ENCODE measurements around the gene TPCN1.
A peak's percentile ranks its signal among the peaks of the same experiment; 100 is the strongest.

TPCN1 gene

GRCh38 chr12:113195598-113195997 lies 25.7 kb upstream of the TPCN1 start:
- Histone ChIP-seq H3K9ac (ENCODE audit: low read length) (no peak overlapping the region), H3K4me3 (ENCODE audit: insufficient read depth, low read length, poor library complexity, severe bottlenecking) (no peak overlapping the region), H4K20me1 (ENCODE audit: low read depth, low read length) (no peaks in the 10 kb centered on the region), H3K36me3 (ENCODE audit: low read length) (no peaks in the 10 kb centered on the region), H3F3A (ENCODE audit: insufficient read depth) (peaks cover 8% of the 10 kb centered on the region; the same call in 1 of the 2 replicates), H3K79me2 (ENCODE audit: insufficient read depth, low read length) (peaks cover 4% of the 10 kb centered on the region; the same call in 1 of the 2 replicates), H2AFZ (ENCODE audit: low read depth, low read length, severe bottlenecking) (no peak overlapping the region), H3K27me3 (ENCODE audit: low read length) (no peaks in the 10 kb centered on the region), H3K9me3 (ENCODE audit: insufficient read depth, low read length) (no peaks in the 10 kb centered on the region), H3K4me2 (ENCODE audit: low read depth, low read length, poor library complexity, severe bottlenecking) (no peak overlapping the region), H3K9me2 (replicated peaks; ENCODE audit: insufficient read depth, low read length) (no peaks in the 10 kb centered on the region), H3K27ac (ENCODE audit: low read depth, low read length) (no peak overlapping the region)
- TF ChIP-seq CTCF (IDR thresholded peaks at IDR 0.05; ENCODE audit: insufficient read depth, low read length, poor library complexity, severe bottlenecking) (no peak), EZH2phosphoT487 (conservative IDR thresholded peaks at IDR 0.05; ENCODE audit: low read length) (no peak)

- H3K79me2 ChIP-seq (ENCODE audit: insufficient read depth, low read length), result no peaks in the 10 kb centered on the region
Observed at GRCh38 chr12:113196582-113196981, 24.7 kb upstream of the TPCN1 start.

GRCh38 chr12:113196990-113197389 lies 24.3 kb upstream of the TPCN1 start:
- no peaks in the 10 kb centered on the region for H3K79me2 ChIP-seq (ENCODE audit: insufficient read depth, low read length)
- H2AFZ ChIP-seq (ENCODE audit: low read depth, low read length, severe bottlenecking), result no peak overlapping the region
- no peaks in the 10 kb centered on the region for H3K9me2 ChIP-seq (replicated peaks; ENCODE audit: insufficient read depth, low read length)
- no peak overlapping the region; the same call in 1 of the 2 replicates for H3K9ac ChIP-seq (ENCODE audit: low read length)
- peaks cover 8% of the 10 kb centered on the region; the same call in 1 of the 2 replicates for H3F3A ChIP-seq (ENCODE audit: insufficient read depth)
- peak overlapping the region; percentile 22; the same call in 1 of the 2 replicates for H3K27ac ChIP-seq (ENCODE audit: low read depth, low read length)
- no peaks in the 10 kb centered on the region for H3K27me3 ChIP-seq (ENCODE audit: low read length)
- no peak overlapping the region for H3K4me2 ChIP-seq (ENCODE audit: low read depth, low read length, poor library complexity, severe bottlenecking)
- TF ChIP-seq EZH2phosphoT487 (conservative IDR thresholded peaks at IDR 0.05; ENCODE audit: low read length) (no peak), CTCF (IDR thresholded peaks at IDR 0.05; ENCODE audit: insufficient read depth, low read length, poor library complexity, severe bottlenecking) (peak; percentile 58)
- no peaks in the 10 kb centered on the region for H3K36me3 ChIP-seq (ENCODE audit: low read length)
- H3K4me3 ChIP-seq (ENCODE audit: insufficient read depth, low read length, poor library complexity, severe bottlenecking), result no peak overlapping the region
- H3K9me3 ChIP-seq (ENCODE audit: insufficient read depth, low read length), result no peaks in the 10 kb centered on the region
- no peaks in the 10 kb centered on the region for H4K20me1 ChIP-seq (ENCODE audit: low read depth, low read length)

More at GRCh38 chr12:113196582-113196981, 24.7 kb upstream of the TPCN1 start:
- H3K36me3 ChIP-seq (ENCODE audit: low read length), result no peaks in the 10 kb centered on the region
- H3K4me2 ChIP-seq (ENCODE audit: low read depth, low read length, poor library complexity, severe bottlenecking), result no peak overlapping the region
- H3K4me3 ChIP-seq (ENCODE audit: insufficient read depth, low read length, poor library complexity, severe bottlenecking), result no peak overlapping the region
- no peak overlapping the region for H3K27ac ChIP-seq (ENCODE audit: low read depth, low read length)
- H3F3A ChIP-seq (ENCODE audit: insufficient read depth), result peaks cover 8% of the 10 kb centered on the region; the same call in 1 of the 2 replicates
- H3K27me3 ChIP-seq (ENCODE audit: low read length), result no peaks in the 10 kb centered on the region
- no peak overlapping the region for H2AFZ ChIP-seq (ENCODE audit: low read depth, low read length, severe bottlenecking)
- TF ChIP-seq CTCF (IDR thresholded peaks at IDR 0.05; ENCODE audit: insufficient read depth, low read length, poor library complexity, severe bottlenecking), result no peak
- no peak for TF ChIP-seq EZH2phosphoT487 (conservative IDR thresholded peaks at IDR 0.05; ENCODE audit: low read length)
- H4K20me1 ChIP-seq (ENCODE audit: low read depth, low read length), result no peaks in the 10 kb centered on the region
- no peaks in the 10 kb centered on the region for H3K9me2 ChIP-seq (replicated peaks; ENCODE audit: insufficient read depth, low read length)
- H3K9me3 ChIP-seq (ENCODE audit: insufficient read depth, low read length), result no peaks in the 10 kb centered on the region
- no peak overlapping the region for H3K9ac ChIP-seq (ENCODE audit: low read length)
